H7 (cell line): ENCODE measurements around the gene CDC37L1. TPM values are rescaled to one million over a fixed set of nuclear protein-coding genes. Genes with fewer than 3 reads are reported as not detected.
"Not testable (repeated sequence)": the region's sequence is repeated elsewhere in the genome, so short reads cannot be mapped to it uniquely, and the experiment has no call there.

Source experiments
- DNase-seq: peaks from one replicate; pipeline ENCODE4 v3.0.0; 2012
- H3K27me3 ChIP-seq: 2 replicates; pipeline ENCODE4 v1.6.0; 2011; ENCODE audit warnings: mild to moderate bottlenecking, low read length; ENCODE audit not compliant: control insufficient read depth, insufficient read depth
- H3K36me3 ChIP-seq: replicated peaks from 2 replicates; pipeline ENCODE4 v1.5.1; 2011; ENCODE audit warnings: low read length; ENCODE audit not compliant: control insufficient read depth, insufficient read depth
- H3K4me3 ChIP-seq: 2 replicates; pipeline ENCODE4 v1.5.1; 2011; ENCODE audit warnings: low read depth, mild to moderate bottlenecking, control low read depth, low read length, moderate library complexity; ENCODE audit not compliant: insufficient read depth
- total RNA-seq: library from RNA; depleted of rRNA; stranded (reverse); fragments of >200 nt; shearing (Covaris generic); gene quantifications from 2 replicates; pipeline ENCODE4 v1.2.3, GENCODE V29; 2014; rRNA removed

CDC37L1 gene
- total RNA-seq, 1 experiment from 2014 or later: 18.8 TPM

DNA sequence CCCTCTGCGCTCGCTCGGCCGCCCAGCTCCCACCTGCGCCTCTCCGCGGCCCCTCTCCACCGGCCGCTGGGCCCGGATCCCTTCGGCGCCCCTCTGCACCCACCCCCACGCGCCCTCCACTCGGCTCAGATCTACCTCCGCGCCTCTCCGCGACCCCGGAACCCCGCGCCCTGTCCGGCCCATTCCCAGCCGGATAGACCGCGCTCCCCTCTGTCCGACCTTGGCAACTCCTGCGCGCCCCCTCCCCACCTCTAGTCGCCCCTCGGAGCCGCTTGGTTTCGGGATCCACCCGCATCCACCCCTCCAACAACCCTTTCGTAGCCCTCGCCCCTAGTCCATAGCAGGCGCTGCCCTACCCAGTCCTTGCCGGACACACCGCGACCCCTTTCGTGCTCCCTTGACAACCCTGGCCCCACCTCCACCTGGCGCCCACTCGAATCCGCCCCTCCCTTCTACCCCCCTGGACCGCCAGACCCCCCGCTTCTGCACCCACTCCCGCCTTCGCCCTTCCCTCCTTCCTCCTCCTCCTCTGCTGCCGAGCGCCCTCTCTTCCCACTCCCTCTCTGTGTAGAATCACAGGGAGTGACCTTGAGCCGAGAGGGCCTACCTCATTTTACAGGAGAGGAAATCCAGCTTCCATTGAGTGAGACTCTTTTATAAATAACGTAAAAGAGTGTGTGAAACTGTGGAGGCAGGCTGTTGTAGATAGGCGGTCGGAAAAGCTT is 62.2 kb downstream of the CDC37L1 start:
- Histone ChIP-seq H3K4me3 (peak overlapping the region; percentile 97), H3K27me3 (no peaks in the 10 kb centered on the region)
- no peak for DNase-seq

GRCh38 chr9:4742246-4742645 is 62.9 kb downstream of the CDC37L1 start:
- H3K36me3 ChIP-seq: no peaks in the 10 kb centered on the region
- DNase-seq: no peak
- peak overlapping the region; percentile 97; the same call in 1 of the 2 replicates for H3K4me3 ChIP-seq
- H3K27me3 ChIP-seq: no peaks in the 10 kb centered on the region

More for the DNA sequence above, 62.2 kb downstream of the CDC37L1 start:
- H3K36me3 ChIP-seq: no peaks in the 10 kb centered on the region

DNA sequence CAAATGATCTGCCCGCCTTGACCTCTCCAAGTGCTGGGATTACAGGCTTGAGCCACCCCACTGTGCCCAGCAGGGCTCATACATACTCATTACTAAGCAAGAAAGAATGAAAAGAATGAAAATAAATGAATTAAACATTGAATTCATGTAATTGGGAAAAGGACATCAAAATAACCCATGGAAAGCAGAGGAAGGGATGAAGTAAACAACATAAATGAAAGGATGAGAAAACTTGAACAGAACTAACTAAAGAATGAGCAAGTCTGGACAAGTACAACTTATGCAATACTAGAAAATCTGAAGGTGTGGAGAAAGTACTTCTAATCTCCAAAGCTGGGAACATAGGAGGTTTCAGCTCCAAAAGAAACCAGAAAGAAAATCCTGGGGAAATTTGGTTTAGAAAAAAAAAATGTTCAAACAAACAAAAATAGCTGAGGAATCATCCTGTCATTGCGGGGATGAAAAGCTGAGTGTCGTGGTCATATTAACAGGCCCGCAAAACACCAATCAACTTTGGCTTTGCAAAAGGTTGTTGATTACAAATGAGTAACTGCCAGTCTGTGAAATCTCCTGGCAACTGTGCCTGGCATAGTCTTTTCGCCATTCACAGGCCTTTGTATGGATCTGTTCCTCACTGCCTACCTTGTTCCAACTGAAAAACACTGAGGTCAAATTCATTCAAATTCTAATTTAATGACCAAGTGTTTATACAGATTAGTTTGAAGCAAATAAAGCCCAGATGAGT is 63.9 kb downstream of the CDC37L1 start:
- Histone ChIP-seq H3K36me3 (no peaks in the 10 kb centered on the region), H3K27me3 (no peaks in the 10 kb centered on the region), H3K4me3 (no peak overlapping the region)
- no peak for DNase-seq

GRCh38 chr9:4746278-4747030 is 67.1 kb downstream of the CDC37L1 start:
- no peak overlapping the region for H3K4me3 ChIP-seq
- no peaks in the 10 kb centered on the region for H3K36me3 ChIP-seq
- H3K27me3 ChIP-seq: no peaks in the 10 kb centered on the region
- no peak for DNase-seq

- H3K27me3 ChIP-seq: no peaks in the 10 kb centered on the region
- H3K4me3 ChIP-seq: no peak overlapping the region
- no peaks in the 10 kb centered on the region for H3K36me3 ChIP-seq
- no peak for DNase-seq
Observed at GRCh38 chr9:4748612-4749011, 69.2 kb downstream of the CDC37L1 start.

GRCh38 chr9:4750023-4750673 is 70.8 kb downstream of the CDC37L1 start:
- Histone ChIP-seq H3K27me3 (no peaks in the 10 kb centered on the region), H3K4me3 (no peak overlapping the region), H3K36me3 (no peaks in the 10 kb centered on the region)
- no peak for DNase-seq

DNA sequence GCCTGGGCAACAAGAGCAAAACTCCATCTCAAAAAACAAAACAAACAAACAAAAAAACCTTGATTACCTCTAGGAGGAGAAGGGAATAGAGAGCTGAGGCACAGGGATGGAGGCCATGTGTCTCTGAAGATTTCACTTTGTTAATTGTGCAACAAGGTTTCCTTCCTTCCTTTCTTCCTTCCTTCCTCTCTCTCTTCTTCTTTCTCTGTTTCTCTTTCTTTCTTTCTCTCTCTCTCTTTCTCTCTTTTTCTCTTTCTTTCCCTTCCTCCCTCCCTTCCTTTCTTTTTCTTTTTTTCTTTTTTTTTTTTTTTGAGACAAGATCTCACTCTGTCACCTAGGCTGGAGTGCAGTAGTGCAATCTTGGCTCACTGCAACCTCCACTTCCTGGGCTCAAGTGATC is 75.2 kb downstream of the CDC37L1 start:
- H3K27me3 ChIP-seq, H3K4me3 ChIP-seq, DNase-seq, H3K36me3 ChIP-seq: not testable (repeated sequence)

GRCh38 chr9:4755026-4755609 is 75.7 kb downstream of the CDC37L1 start:
- Histone ChIP-seq H3K36me3 (no peaks in the 10 kb centered on the region), H3K27me3 (no peaks in the 10 kb centered on the region), H3K4me3 (no peak overlapping the region)
- no peak for DNase-seq

DNA sequence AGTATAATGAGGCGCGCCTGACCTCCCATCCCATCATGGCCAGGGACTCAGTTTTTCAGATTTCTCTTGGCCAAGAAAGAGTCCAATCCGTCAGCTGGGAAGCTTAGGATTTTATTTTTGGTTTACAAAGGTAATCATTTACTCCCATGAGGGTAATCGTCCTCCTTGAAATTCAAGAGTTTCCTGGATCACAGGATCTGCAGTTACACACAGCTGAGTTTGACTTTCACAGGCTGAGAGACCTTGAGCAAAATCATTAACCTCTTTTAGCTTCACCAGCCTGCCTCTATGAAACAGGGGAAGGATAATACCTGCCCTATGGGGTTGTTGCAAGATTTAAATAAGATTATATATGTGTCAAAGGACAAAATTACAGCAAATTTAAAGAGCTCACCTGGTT is 77.1 kb downstream of the CDC37L1 start:
- DNase-seq: no peak
- no peaks in the 10 kb centered on the region for H3K36me3 ChIP-seq
- H3K4me3 ChIP-seq: no peak overlapping the region
- H3K27me3 ChIP-seq: no peaks in the 10 kb centered on the region

Other genes with a start within 250 kb of the CDC37L1 start
- gene SLC1A1, start 189.1 kb upstream of the CDC37L1 start, total RNA-seq: 5.2 and 11.6 TPM in 2 replicates
- gene PLPP6, start 17.3 kb upstream of the CDC37L1 start, total RNA-seq: 5.8 and 6.8 TPM in 2 replicates
- 0.48 TPM in 1 of 2 replicates, not detected in the other for gene SPATA6L, start 13.1 kb upstream of the CDC37L1 start, total RNA-seq
- 116 and 118 TPM in 2 replicates for gene AK3, start 61.6 kb downstream of the CDC37L1 start, total RNA-seq
- 16.6 and 25.6 TPM in 2 replicates for gene RCL1, start 113.4 kb downstream of the CDC37L1 start, total RNA-seq